Ishikawa (cell line): Measurements from ENCODE around the gene PROCA1.

Source experiments
- CEBPB ChIP-seq: IDR thresholded peaks from 2 replicates; pipeline ENCODE4 v1.6.1; 2012
- CREB1 ChIP-seq: IDR thresholded peaks from 2 replicates; pipeline ENCODE4 v1.6.1; 2012; ENCODE audit warnings: low read depth
- EGR1 ChIP-seq: IDR thresholded peaks from 2 replicates; pipeline ENCODE4 v1.6.1; 2012
- EP300 ChIP-seq: IDR thresholded peaks from 2 replicates; pipeline ENCODE4 v1.6.1; 2012; ENCODE audit warnings: borderline replicate concordance
- FOXM1 ChIP-seq: IDR thresholded peaks from 2 replicates; pipeline ENCODE4 v1.6.1; 2012; ENCODE audit warnings: low read depth, borderline replicate concordance
- MAX ChIP-seq: IDR thresholded peaks from 2 replicates; pipeline ENCODE4 v1.6.1; 2012
- NFIC ChIP-seq: IDR thresholded peaks from 2 replicates; pipeline ENCODE4 v1.6.1; 2012
- RAD21 ChIP-seq: IDR thresholded peaks from 2 replicates; pipeline ENCODE4 v1.6.1; 2012; ENCODE audit warnings: low read depth
- TAF1 ChIP-seq: IDR thresholded peaks from 2 replicates; pipeline ENCODE4 v1.6.1; 2012; ENCODE audit warnings: low read depth, mild to moderate bottlenecking
- TCF12 ChIP-seq: IDR thresholded peaks from 2 replicates; pipeline ENCODE4 v1.6.1; 2012; ENCODE audit warnings: low read depth
- TEAD4 ChIP-seq: IDR thresholded peaks from 2 replicates; pipeline ENCODE4 v1.6.1; 2012
- YY1 ChIP-seq: IDR thresholded peaks from 2 replicates; pipeline ENCODE4 v1.6.1; 2012; ENCODE audit warnings: low read depth
- ZBTB7A ChIP-seq: IDR thresholded peaks from 2 replicates; pipeline ENCODE4 v1.6.1; 2012; ENCODE audit warnings: low read depth
- TF ChIP-seq, protein P1 (sequence below): IDR thresholded peaks from 2 replicates; pipeline ENCODE4 v1.6.1; 2012
- TF ChIP-seq, protein P2 (sequence below): IDR thresholded peaks from 2 replicates; pipeline ENCODE4 v1.6.1; 2012; ENCODE audit warnings: low read depth, mild to moderate bottlenecking

The PROCA1 gene

GRCh38 chr17:28711723-28712031 is at the start of gene PROCA1:
Gene PROCA1 (minus strand): TSS chr17:28711888. CDS start chr17:28711660, 228 bp downstream.
- TF ChIP-seq YY1 (no peak), MAX (no peak), TAF1 (no peak), EGR1 (no peak), RAD21 (no peak), CREB1 (no peak), TEAD4 (no peak), ZBTB7A (no peak), CEBPB (no peak), TCF12 (no peak), FOXM1 (no peak), NFIC (no peak)
- TF ChIP-seq, protein P1, sequence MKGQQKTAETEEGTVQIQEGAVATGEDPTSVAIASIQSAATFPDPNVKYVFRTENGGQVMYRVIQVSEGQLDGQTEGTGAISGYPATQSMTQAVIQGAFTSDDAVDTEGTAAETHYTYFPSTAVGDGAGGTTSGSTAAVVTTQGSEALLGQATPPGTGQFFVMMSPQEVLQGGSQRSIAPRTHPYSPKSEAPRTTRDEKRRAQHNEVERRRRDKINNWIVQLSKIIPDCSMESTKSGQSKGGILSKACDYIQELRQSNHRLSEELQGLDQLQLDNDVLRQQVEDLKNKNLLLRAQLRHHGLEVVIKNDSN: no peak
- TF ChIP-seq, protein P2, sequence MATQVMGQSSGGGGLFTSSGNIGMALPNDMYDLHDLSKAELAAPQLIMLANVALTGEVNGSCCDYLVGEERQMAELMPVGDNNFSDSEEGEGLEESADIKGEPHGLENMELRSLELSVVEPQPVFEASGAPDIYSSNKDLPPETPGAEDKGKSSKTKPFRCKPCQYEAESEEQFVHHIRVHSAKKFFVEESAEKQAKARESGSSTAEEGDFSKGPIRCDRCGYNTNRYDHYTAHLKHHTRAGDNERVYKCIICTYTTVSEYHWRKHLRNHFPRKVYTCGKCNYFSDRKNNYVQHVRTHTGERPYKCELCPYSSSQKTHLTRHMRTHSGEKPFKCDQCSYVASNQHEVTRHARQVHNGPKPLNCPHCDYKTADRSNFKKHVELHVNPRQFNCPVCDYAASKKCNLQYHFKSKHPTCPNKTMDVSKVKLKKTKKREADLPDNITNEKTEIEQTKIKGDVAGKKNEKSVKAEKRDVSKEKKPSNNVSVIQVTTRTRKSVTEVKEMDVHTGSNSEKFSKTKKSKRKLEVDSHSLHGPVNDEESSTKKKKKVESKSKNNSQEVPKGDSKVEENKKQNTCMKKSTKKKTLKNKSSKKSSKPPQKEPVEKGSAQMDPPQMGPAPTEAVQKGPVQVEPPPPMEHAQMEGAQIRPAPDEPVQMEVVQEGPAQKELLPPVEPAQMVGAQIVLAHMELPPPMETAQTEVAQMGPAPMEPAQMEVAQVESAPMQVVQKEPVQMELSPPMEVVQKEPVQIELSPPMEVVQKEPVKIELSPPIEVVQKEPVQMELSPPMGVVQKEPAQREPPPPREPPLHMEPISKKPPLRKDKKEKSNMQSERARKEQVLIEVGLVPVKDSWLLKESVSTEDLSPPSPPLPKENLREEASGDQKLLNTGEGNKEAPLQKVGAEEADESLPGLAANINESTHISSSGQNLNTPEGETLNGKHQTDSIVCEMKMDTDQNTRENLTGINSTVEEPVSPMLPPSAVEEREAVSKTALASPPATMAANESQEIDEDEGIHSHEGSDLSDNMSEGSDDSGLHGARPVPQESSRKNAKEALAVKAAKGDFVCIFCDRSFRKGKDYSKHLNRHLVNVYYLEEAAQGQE: no peak

- no peak; the same call in 1 of the 2 replicates for TF ChIP-seq TEAD4
- TF ChIP-seq YY1: no peak
- peak; percentile 45; the same call in 1 of the 2 replicates for TF ChIP-seq FOXM1
- peak; percentile 32; the same call in 1 of the 2 replicates for TF ChIP-seq TCF12
- TF ChIP-seq EGR1: no peak
- TF ChIP-seq, protein P1: no peak
- peak; percentile 61 for TF ChIP-seq NFIC
- TF ChIP-seq, protein P2: no peak
- no peak for TF ChIP-seq TAF1
- TF ChIP-seq CREB1: no peak
- TF ChIP-seq MAX: 0 out of 2 replicates have a peak, but pooled peaks have one; percentile 15
- peak; percentile 39; the same call in 1 of the 2 replicates for TF ChIP-seq ZBTB7A
- peak; percentile 44; the same call in 1 of the 2 replicates for TF ChIP-seq EP300
- TF ChIP-seq CEBPB: 0 out of 2 replicates have a peak, but pooled peaks have one; percentile 38
Observed at GRCh38 chr17:28760601-28761562, 49.2 kb upstream of the PROCA1 start.

DNA sequence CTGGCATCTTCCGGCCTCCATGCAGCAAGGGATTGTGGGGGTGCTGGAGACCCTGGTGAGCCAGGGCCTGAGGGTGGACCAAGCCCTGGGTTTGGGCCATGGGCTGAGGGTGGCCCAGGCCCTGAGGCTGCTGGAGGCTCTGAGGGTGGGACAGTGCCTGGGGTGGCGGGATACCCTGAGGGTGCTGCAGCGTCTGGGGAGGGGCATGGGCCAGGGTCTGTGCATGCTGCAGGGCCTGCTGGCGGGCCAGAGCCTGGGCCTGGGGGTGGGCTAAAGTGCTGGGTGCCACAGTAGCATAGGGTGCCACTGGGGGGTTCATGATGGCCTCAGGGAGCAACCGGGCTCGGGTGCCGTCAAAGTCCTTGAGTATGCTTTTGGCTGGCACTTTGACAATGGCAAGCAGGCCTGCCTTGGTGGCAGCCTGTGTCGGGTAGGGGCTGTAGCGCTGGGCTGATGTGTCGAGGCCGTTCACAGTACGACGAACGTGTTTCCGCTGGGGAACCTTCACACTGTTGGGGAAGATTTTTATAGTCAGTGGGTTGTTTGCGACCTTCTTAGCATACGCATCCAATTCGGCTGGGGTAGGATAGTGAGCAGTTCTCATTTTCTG is 47.7 kb upstream of the PROCA1 start:
- TF ChIP-seq RAD21: no peak
- no peak for TF ChIP-seq TAF1
- TF ChIP-seq MAX: no peak
- TF ChIP-seq, protein P2: no peak
- TF ChIP-seq EP300: no peak
- no peak for TF ChIP-seq CEBPB
- TF ChIP-seq TEAD4: no peak
- TF ChIP-seq EGR1: no peak
- no peak for TF ChIP-seq FOXM1
- TF ChIP-seq TCF12: no peak
- no peak for TF ChIP-seq CREB1
- no peak for TF ChIP-seq NFIC
- no peak for TF ChIP-seq ZBTB7A
- TF ChIP-seq YY1: no peak
- TF ChIP-seq, protein P1: no peak
